GM15510 (cell line): ENCODE data around the gene SLC23A2.

ENCODE experiments used
- POLR2A ChIP-seq: IDR thresholded peaks from 3 replicates; pipeline ENCODE4 v1.6.1; 2011; ENCODE audit warnings: borderline replicate concordance; ENCODE audit not compliant: insufficient read length; ENCODE audit errors: extremely low read depth

SLC23A2 gene

GRCh38 chr20:4861961-4862360 lies 139.3 kb downstream of the SLC23A2 start:
- no peak for TF ChIP-seq POLR2A

- TF ChIP-seq POLR2A, result no peak
Observed at GRCh38 chr20:4858000-4858399, 143.3 kb downstream of the SLC23A2 start.

- no peak for TF ChIP-seq POLR2A
Observed at GRCh38 chr20:4856022-4856755, 145.1 kb downstream of the SLC23A2 start.

DNA sequence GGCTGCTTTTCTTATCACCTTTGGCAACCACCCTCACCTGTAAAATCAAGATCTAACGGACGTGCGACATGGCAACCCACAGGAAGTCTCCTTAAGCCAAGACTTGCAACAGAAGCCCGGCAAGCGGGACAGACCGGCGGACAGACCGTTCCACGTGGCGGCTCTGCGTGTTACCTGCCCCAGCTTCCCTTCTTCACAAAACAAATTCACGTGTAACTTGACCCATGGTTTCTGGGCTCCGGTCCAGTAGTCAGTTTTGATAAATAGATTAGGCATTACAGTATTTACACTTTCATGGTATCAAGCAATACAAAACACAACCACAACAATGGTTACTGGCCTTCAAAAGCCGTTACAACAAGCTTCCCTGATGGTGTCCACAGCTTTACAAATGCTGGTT lies 145.8 kb downstream of the SLC23A2 start:
- TF ChIP-seq POLR2A, result no peak

GRCh38 chr20:4855097-4855496 lies 146.2 kb downstream of the SLC23A2 start:
- TF ChIP-seq POLR2A, result no peak

DNA sequence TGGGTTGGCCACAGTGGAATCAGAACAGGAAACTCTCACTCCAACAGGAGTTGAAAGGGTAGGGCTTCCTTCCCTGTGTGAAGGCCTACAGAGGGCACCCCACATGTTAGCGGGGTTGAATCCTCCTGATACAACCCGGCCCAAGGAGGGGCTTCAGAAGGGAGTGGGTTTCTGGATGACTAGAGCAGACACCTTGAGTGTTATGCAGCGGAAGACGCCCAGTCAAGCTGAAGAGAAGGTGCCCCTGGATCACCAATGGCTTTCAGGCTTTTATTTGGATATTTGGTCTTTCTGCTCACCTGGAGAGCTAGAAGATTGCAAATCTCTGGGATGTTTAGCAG lies 146.8 kb downstream of the SLC23A2 start:
- TF ChIP-seq POLR2A, result no peak

- TF ChIP-seq POLR2A, result no peak
Observed at GRCh38 chr20:4853757-4854560, 147.4 kb downstream of the SLC23A2 start.

- TF ChIP-seq POLR2A, result no peak
Observed at GRCh38 chr20:4853004-4853403, 148.3 kb downstream of the SLC23A2 start.

GRCh38 chr20:4850960-4851359 lies 150.3 kb downstream of the SLC23A2 start:
- no peak for TF ChIP-seq POLR2A

- no peak for TF ChIP-seq POLR2A
Observed at GRCh38 chr20:4848041-4848440, 153.3 kb downstream of the SLC23A2 start.

DNA sequence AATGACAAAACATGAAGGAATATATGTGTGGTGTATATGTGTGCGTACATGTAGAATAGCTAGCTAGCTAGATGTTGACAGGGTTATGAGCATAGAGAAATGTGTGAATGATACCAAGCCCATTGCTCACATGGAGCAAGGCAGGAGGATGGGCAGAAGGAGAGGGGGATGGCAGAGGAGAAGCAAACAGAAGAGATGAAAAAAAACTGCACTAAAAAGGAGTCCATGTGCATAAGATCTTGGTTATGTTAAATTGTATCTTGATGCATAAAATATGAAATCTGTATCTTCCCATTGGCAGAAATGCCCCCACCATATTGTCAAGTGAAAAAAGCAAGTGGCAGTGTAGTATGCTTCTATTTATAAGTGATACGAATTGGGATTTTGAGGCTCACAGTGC lies 154.5 kb downstream of the SLC23A2 start:
- TF ChIP-seq POLR2A, result no peak

DNA sequence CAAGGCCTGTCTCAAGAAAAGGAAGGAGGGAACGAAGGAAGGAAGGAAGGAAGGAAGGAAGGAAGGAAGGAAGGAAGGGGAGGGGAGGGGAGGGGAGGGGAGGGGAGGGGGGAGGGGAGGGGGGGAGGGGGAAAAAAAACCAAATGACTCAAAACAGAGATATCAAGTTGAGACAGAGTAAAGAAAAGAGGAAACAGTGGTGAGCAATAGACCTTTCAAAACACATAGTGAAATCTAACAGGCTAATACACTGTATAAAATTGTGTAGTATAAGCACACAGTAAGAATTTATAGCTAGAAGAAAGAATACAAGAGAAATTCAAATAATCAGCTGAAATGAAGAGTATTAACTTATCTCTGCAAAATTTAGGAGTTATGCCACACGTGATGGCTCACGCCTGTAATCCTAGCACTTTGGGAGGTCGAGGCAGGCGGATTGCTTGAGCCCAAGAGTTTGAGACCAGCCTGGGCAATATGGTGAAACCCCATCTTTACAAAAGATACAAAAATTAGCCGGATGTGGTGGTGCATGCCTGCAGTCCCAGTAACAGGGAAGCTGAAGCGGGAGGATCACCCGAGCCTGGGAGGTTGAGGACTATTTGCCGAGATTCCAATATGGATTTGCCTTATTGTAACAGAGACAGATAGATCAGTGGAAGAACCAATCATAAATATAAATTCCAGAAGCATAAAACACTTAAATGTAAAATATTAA lies 156.4 kb downstream of the SLC23A2 start:
- no peak for TF ChIP-seq POLR2A

- no peak for TF ChIP-seq POLR2A
Observed at GRCh38 chr20:4844325-4844724, 157.0 kb downstream of the SLC23A2 start.

GRCh38 chr20:4840801-4841200 lies 160.5 kb downstream of the SLC23A2 start:
- no peak for TF ChIP-seq POLR2A

DNA sequence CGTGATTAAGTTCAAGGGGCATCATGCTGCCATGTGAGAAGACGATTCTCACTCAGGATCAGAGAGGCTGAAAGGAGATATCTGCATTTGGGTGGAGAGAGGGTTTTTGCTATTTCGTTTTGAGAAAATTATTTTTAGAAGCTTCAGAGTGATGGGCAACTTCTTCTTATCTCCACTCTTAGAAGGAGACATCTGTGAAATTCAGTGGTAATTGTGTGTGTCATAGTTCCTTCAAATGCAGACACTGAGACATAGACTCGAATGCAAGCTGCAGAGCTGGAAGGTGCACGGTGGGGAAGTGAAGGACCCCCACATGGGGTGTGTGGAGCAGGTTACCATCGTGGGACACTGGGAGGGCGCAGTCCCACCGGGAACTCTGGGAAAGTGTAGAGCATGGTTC lies 162.8 kb downstream of the SLC23A2 start:
- TF ChIP-seq POLR2A, result no peak
